Measurements from ENCODE around the gene ATAD5.
"Not testable (repeated sequence)": the region's sequence is repeated elsewhere in the genome, so short reads cannot be mapped to it uniquely, and the experiment has no call there.

ATAD5 gene

GRCh38 chr17:30831663-30832437 lies at the start of gene ATAD5:
TSS of gene ATAD5 (plus strand) at chr17:30831966. CDS start at chr17:30832348, 382 bp downstream.
- DNase-seq (ENCODE audit: low spot score) = peak; percentile 90

GRCh38 chr17:30782206-30782605 lies 49.6 kb upstream of the ATAD5 start:
- no peak for DNase-seq (ENCODE audit: low spot score)

- DNase-seq (ENCODE audit: low spot score) = no peak
Observed at GRCh38 chr17:30788918-30789317, 42.8 kb upstream of the ATAD5 start.

- no peak for DNase-seq (ENCODE audit: low spot score)
Observed at GRCh38 chr17:30790279-30790678, 41.5 kb upstream of the ATAD5 start.

- no peak for DNase-seq (ENCODE audit: low spot score)
Observed at GRCh38 chr17:30793282-30793977, 38.3 kb upstream of the ATAD5 start.

- no peak for DNase-seq (ENCODE audit: low spot score)
Observed at GRCh38 chr17:30794372-30794771, 37.4 kb upstream of the ATAD5 start.

- no peak for DNase-seq (ENCODE audit: low spot score)
Observed at GRCh38 chr17:30796016-30796415, 35.8 kb upstream of the ATAD5 start.

- no peak for DNase-seq (ENCODE audit: low spot score)
Observed at GRCh38 chr17:30801671-30802070, 30.1 kb upstream of the ATAD5 start.

- no peak for DNase-seq (ENCODE audit: low spot score)
Observed at GRCh38 chr17:30805944-30806456, 25.8 kb upstream of the ATAD5 start.

- no peak for DNase-seq (ENCODE audit: low spot score)
Observed at GRCh38 chr17:30807896-30808295, 23.9 kb upstream of the ATAD5 start.

- DNase-seq (ENCODE audit: low spot score) = peak; percentile 69
Observed at GRCh38 chr17:30808785-30809286, 22.9 kb upstream of the ATAD5 start.

- DNase-seq (ENCODE audit: low spot score) = no peak
Observed at GRCh38 chr17:30809867-30810266, 21.9 kb upstream of the ATAD5 start.

GRCh38 chr17:30812218-30813177 lies 19.3 kb upstream of the ATAD5 start:
- no peak for DNase-seq (ENCODE audit: low spot score)

GRCh38 chr17:30814236-30814635 lies 17.5 kb upstream of the ATAD5 start:
- DNase-seq (ENCODE audit: low spot score) = not testable (repeated sequence)

GRCh38 chr17:30814860-30815259 lies 16.9 kb upstream of the ATAD5 start:
- not testable (repeated sequence) for DNase-seq (ENCODE audit: low spot score)

- no peak for DNase-seq (ENCODE audit: low spot score)
Observed at GRCh38 chr17:30816165-30816564, 15.6 kb upstream of the ATAD5 start.

GRCh38 chr17:30819971-30820705 lies 11.6 kb upstream of the ATAD5 start:
- no peak for DNase-seq (ENCODE audit: low spot score)

GRCh38 chr17:30821871-30822723 lies 9.7 kb upstream of the ATAD5 start:
- no peak for DNase-seq (ENCODE audit: low spot score)

GRCh38 chr17:30822919-30823318 lies 8.8 kb upstream of the ATAD5 start:
- DNase-seq (ENCODE audit: low spot score) = peak; percentile 37

- DNase-seq (ENCODE audit: low spot score) = no peak
Observed at GRCh38 chr17:30823421-30823820, 8.3 kb upstream of the ATAD5 start.

Data from CD4-positive, alpha-beta T cell treated with Interleukin-2 at 100 ng/mL for 4 hours (primary cell).